Gastrocnemius medialis (tissue), 4 donors: Measurements from ENCODE around the gene CPS1.

Experiments used
- CTCF ChIP-seq, 5 experiments: fragments of 450-650 bp in 3 of 5; fragments of 200-600 bp in 2 of 5; sonication (generic) in 2 of 5; IDR thresholded peaks in 4 of 5; conservative IDR thresholded peaks in 1 of 5; 1 replicate in 4 of 5; 2 replicates in 1 of 5; pipeline ENCODE4 v1.5.1; 2016 to 2019; ENCODE audit warnings: antibody characterized with exemption in 5 of 5, mild to moderate bottlenecking in 3 of 5, moderate library complexity in 3 of 5
- POLR2A ChIP-seq, 2 donors: fragments of 450-650 bp; IDR thresholded peaks; one replicate each; pipeline ENCODE4 v1.6.1; 2017; ENCODE audit warnings: antibody characterized with exemption in 2 of 2, mild to moderate bottlenecking in 2 of 2, moderate library complexity in 2 of 2

- peak in 4 of 5 experiments; percentile 27 to 54 (median 36) for TF ChIP-seq CTCF (IDR thresholded peaks at IDR 0.05 in 4 of 5, conservative IDR thresholded peaks at IDR 0.05 in 1 of 5)
- TF ChIP-seq POLR2A (IDR thresholded peaks at IDR 0.05) = no peak
Measured at GRCh38 chr2:210617732-210618330, 61.4 kb downstream of the CPS1 start.
